Caki2 (cell line): ENCODE results near the gene ADAM8. TPM values are rescaled to one million over a fixed set of nuclear protein-coding genes. Genes with fewer than 3 reads are reported as not detected.
"Not testable (repeated sequence)": the region's sequence is repeated elsewhere in the genome, so short reads cannot be mapped to it uniquely, and the experiment has no call there.

Experiments used
- DNase-seq: peaks from one replicate; pipeline ENCODE4 v3.0.0-alpha.2; 2015; ENCODE audit warnings: low read depth
- in situ Hi-C: cut with HindIII; loops from 2 replicates; pipeline ENCODE4 v1.10.0; 2016; ENCODE audit warnings: low sequenced_read_pairs, low pct_unique_long_range_greater_than_20kb, mixed read lengths
- total RNA-seq: library from RNA; depleted of rRNA; stranded (reverse); fragments of >200 nt; shearing (Covaris generic); gene quantifications from 2 replicates; pipeline ENCODE4 v1.2.3, GENCODE V29; 2014; ENCODE audit warnings: low replicate concordance

The ADAM8 gene
- total RNA-seq, 1 experiment from 2014 or later, result 2.9 TPM

DNA sequence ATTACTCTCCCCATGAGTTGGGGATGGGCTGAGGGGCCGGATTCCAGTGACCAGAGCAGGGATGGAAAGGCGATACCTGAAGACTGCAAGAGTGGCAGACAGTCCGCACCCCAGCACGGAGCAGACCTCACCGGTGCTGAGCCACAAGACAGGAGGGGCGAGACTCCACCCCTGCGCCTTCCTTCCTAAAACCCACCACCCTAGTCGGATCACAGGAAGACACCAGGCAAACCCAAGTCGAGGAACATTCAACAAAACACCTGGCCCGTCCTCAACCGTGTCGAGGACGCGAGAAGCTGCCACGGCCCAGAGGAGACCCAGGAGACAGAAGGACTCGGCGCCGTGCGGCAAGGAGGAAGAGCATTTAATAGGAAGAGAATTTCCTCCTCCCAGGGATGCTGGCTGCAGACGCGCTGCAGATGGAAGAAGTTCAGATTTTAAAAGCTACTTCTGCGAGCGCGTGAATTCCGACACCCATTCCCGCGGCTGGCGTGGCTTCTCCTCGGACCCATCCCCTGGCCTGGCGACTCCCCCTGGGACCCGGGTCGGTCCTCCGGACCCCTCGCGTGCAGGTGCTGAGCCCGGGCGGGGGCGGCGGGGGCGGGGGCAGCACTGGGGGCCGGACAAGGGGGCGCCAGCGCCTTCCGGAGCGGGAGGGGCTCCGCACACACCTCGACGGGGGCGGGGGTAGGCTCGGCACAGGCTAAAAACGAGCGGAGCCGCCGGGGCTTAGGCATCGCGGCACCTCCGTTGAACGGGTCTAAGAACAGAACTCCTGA, 47.2 kb downstream of the ADAM8 start:
- in situ Hi-C loops, result no loop called here
- DNase-seq, result no peak

DNA sequence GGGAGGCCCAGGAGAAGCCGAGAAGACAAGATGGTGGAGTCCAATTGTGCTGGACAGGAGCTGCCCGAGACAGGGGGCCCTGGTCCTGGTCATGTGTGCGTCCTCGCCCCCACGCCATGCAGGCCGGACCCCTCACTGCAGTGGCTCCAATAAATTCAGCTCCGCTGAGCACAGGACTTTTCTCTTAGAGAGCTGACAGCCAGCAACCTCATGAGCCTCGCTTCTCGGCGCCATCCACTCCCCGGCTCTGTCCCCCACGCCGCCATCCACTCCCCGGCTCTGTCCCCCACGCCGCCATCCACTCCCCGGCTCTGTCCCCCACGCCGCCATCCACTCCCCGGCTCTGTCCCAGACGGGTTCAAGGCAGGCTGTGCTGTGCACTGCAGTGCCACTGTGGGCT, 49.4 kb downstream of the ADAM8 start:
- in situ Hi-C loops, result no loop called here
- no peak for DNase-seq

DNA sequence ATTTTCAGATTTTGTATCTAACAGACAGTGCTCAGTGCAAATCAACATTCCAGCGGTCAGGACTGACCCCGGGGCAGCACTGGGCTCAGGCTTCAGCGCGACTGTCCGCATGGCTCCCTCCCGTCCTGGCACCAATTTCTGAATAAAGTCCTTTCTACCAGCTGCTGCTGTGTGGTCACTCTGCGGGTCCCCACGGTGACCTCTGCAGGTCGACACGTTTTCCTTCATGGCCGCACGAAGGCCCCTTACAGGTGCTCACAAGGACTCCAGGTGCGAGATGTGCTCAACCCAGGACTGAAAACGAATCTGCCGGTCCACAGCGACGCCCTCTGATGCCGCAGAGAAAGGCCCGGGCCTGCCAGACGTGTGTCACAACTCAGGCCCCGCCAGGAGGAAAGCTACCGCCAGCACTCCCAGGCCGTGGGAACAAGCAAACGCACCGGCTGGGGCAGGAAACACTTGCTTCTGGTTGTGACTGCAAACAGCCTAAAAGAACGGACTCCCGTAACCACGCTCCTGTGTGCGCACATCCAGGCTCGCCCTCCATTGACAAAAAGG, 50.3 kb downstream of the ADAM8 start:
- no peak for DNase-seq
- in situ Hi-C loops, result no loop called here

- in situ Hi-C loops, result no loop called here
- DNase-seq, result no peak
Observed at GRCh38 chr10:133225707-133226191, 50.9 kb downstream of the ADAM8 start.

- in situ Hi-C loops, result no loop called here
- no peak for DNase-seq
Observed at GRCh38 chr10:133224756-133225372, 51.8 kb downstream of the ADAM8 start.

DNA sequence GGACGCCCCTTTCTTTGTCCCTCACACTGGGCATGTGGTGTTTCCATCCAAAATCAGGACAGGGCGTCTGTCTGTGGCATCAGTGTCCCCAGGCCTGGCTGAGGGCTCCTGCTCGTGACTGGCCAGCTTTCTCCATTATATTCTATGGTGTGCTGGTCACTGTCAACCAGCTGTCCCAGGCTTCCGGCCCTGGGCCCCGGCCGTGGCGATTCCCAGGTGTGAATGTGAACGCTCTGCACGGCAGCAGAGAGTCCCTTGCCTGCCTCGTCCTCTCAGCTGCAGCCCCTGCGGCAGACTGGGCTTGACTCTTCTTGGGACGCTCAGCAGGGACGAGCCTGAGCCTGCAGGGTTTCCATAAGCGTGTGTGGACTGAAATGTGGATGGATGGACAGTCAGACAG, 52.6 kb downstream of the ADAM8 start:
- in situ Hi-C loops, result no loop called here
- no peak for DNase-seq

GRCh38 chr10:133221756-133222155, 54.9 kb downstream of the ADAM8 start:
- in situ Hi-C loops, DNase-seq: not testable (repeated sequence)

- no peak for DNase-seq
- in situ Hi-C loops, result no loop called here
Observed at GRCh38 chr10:133221331-133221730, 55.3 kb downstream of the ADAM8 start.

GRCh38 chr10:133219782-133220181, 56.9 kb downstream of the ADAM8 start:
- no peak for DNase-seq
- in situ Hi-C loops, result no loop called here

DNA sequence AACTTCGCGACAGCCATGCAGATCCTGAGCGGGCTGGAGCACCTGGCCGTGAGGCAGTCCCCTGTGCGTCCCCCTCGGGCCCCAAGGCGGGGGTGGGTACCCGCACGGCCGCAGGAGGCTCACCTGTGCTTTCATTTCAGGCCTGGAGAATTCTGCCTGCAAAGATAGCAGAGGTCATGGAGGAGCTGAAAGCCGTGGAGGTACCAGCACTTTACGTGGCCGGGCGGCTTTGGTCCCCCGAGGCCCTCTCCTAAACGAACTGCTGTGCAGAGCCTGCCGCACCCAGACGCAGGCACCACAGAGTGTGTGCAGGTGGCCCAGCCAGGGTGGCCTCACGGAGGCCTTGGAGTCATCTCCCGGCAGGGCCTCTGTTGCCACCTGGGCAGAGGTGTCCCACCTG, 57.8 kb downstream of the ADAM8 start:
- no peak for DNase-seq
- in situ Hi-C loops, result no loop called here

DNA sequence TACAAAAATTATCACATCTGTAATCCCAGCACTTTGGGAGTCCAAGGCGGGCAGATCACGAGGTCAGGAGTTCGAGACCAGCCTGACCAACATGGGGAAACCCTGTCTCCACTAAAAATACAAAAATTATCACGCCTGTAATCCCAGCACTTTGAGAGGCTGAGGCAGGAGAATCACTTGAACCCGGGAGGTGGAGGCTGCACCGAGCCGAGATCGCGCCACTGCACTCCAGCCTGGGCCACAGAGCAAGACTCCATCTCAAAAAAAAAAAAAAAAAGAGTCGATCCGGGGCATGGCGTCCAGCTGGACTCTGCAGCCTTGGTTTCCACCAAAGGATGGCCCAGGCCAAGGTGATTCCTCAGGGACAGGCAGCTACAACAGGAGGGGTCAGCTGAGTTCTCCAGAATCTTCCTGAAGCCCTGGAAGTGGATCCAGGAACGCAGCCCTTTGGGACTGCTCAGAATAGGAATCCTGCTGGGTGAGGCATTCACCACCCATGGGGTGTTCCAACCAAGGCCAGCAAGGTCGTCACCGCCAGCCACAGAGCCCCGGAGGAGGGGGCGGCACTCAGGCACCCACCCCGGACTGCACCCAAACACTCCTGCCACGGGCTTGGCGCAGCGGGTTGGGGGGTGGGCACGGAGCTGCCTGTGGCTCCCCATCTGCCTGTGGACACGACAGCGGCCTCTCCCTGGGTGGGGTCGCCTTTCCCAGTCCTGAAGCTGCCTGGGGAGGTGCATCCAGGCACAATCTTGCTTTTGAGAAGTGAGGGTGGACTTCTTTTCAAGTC, 58.7 kb downstream of the ADAM8 start:
- no peak for DNase-seq
- in situ Hi-C loops, result no loop called here

GRCh38 chr10:133216776-133217175, 59.9 kb downstream of the ADAM8 start:
- in situ Hi-C loops, result no loop called here
- DNase-seq, result no peak

GRCh38 chr10:133215586-133215985, 61.1 kb downstream of the ADAM8 start:
- DNase-seq, result no peak
- in situ Hi-C loops, result no loop called here

DNA sequence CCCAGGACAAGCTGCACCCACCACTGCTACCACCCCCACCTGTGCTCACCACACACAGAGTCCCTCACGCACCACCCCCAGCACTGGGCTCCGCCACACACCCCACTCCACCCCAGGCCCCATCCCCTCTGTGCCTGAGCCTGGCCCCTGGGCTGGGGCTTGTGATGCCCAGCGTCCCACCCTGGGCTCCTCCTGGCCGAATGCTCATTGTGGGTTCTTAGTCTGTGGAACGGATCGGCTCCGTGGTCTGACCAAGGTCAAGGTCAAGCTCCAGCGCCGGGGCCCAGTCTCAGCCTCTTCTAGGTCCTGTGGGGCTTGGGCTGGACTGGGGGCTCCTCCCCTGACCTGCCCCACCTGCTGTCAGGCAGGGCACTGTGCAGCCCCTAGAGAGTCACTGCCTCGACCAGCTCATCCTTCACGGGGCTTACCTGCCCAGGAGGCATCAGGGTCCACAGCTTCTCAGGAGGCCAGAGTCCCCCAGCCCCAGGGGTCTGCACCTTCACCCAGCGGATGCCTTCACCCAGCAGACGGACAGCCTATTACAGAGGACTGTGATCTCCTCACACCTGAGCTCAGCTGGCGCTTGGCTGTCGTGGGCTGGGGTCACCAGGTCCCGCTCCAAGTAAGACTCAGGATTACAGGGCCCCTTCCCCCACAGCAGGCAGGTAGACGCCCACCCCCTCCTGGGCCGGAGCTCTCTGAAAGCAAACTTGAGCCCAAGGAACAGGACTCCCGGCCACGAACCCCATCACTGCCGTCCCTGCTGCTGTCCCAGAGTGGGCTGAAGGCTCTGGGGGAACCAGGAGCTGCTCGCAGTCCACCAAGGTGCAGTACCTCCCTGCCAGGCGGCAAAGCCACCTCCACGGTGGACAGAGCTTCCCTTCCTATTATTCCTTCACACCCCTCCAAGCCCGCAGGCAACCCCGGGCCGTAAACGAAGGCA, 61.9 kb downstream of the ADAM8 start:
- no peak for DNase-seq
- in situ Hi-C loops, result no loop called here

GRCh38 chr10:133213641-133214467, 62.8 kb downstream of the ADAM8 start:
- DNase-seq, result no peak
- in situ Hi-C loops, result no loop called here

DNA sequence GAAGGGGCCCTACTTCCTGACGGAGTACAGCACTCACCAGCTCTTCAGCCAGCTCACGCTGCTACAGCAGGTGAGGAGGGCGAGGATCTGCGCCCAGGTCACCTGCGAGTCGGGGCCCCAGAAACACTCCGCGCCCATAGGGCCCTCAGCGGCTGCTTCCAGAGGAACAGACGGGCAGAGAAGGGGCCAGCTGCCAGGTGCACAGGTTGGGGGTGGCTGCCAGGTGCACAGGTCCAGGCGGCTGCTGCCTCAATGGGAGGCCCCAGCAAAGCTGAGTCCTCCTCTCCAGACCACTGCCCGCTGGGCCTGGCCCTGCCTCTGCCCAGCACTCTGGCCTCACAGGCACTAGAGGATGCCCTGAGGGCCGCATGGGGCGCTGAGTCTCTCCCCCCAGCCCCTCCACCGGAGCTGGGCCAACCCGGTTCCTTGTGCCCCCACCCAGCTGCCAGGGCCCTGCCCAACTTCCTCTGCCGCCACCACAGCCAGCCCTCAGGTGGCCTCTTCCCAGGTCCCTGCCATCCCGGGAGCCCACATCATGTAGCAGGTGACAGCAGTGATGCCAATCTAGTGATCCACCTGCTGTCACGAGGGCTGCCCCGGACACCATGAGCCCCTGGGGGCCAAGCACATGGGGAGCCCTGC, 63.7 kb downstream of the ADAM8 start:
- in situ Hi-C loops, result no loop called here
- DNase-seq, result no peak
